Activated CD4-positive, alpha-beta memory T cell treated with anti-CD3 and anti-CD28 coated beads for 36 hours (primary cell): ENCODE measurements around the gene RNU1-3. TPM values are rescaled to one million over a fixed set of nuclear protein-coding genes. Genes with fewer than 3 reads are reported as not detected.
"Not testable (repeated sequence)": the region's sequence is repeated elsewhere in the genome, so short reads cannot be mapped to it uniquely, and the experiment has no call there.

ENCODE experiments used
- CTCF ChIA-PET: fragments of 350-600 bp; sonication (Branson Sonifier 250); formaldehyde crosslinking; loops from one replicate; lab custom pipeline; 2021; ENCODE audit warnings: antibody characterized with exemption, inconsistent platforms; lab: Charles Lee
- POLR2A ChIA-PET: fragments of 350-600 bp; sonication (Branson Sonifier 250); formaldehyde crosslinking; loops from one replicate; lab custom pipeline; 2021; ENCODE audit warnings: antibody characterized with exemption; lab: Charles Lee
- DNase-seq: peaks from one replicate; pipeline ENCODE4 v3.0.0-alpha.2; 2020
- H3K27ac Mint-ChIP-seq: one replicate; pipeline ENCODE4 v1.8.0; 2021; ENCODE audit warnings: mixed read lengths
- H3K27me3 Mint-ChIP-seq: one replicate; pipeline ENCODE4 v1.8.0; 2021; ENCODE audit warnings: mixed read lengths
- H3K36me3 Mint-ChIP-seq: one replicate; pipeline ENCODE4 v1.8.0; 2021; ENCODE audit warnings: mixed read lengths
- H3K4me1 Mint-ChIP-seq: one replicate; pipeline ENCODE4 v1.8.0; 2021; ENCODE audit warnings: low read depth, mixed read lengths
- H3K4me3 Mint-ChIP-seq: one replicate; pipeline ENCODE4 v1.8.0; 2021; ENCODE audit warnings: mild to moderate bottlenecking, mixed read lengths
- H3K9me3 Mint-ChIP-seq: one replicate; pipeline ENCODE4 v1.8.0; 2021; ENCODE audit warnings: mixed read lengths
- intact Hi-C: fragments of 100-400 bp; cut with micrococcal nuclease; formaldehyde crosslinking; loops from one replicate; pipeline ENCODE4 v1.15.1; 2023
- total RNA-seq, 2 experiments: library from RNA; stranded (reverse); gene quantifications; one replicate each; pipeline ENCODE4 v1.2.3, GENCODE V29; 2021

The RNU1-3 gene
- total RNA-seq, 2 experiments from 2014 or later, result 1,390 to 1,409 TPM

DNA sequence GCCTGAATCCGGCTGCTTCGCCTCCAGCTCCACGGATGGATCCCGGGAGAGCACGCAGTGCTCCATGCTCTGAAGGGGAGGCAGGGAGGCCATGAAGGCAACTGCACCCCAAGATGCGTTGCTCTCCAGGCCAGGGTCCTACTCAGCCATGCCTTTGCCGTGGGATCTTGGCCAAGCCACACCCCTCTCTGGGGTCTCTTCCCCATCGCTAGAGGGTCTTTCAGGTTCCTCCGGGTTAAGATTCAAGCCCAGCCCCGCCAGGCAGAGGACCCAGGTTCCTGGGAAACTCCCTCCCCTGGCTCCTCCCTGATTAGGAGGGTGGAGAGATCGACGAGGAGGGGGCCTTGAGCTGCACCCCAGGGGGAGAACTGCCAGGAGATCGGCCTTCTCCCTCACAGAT is 37.3 kb upstream of the RNU1-3 start:
- H3K9me3 Mint-ChIP-seq, H3K27me3 Mint-ChIP-seq, H3K27ac Mint-ChIP-seq, intact Hi-C loops, H3K4me3 Mint-ChIP-seq, H3K36me3 Mint-ChIP-seq, POLR2A ChIA-PET, H3K4me1 Mint-ChIP-seq, DNase-seq: not testable (repeated sequence)
- CTCF ChIA-PET, result interaction anchor here (0.8 kb wide), 1 partner anchor 10 kb away, joined by 3 read pairs; no protein-coding TSS in a partner anchor

DNA sequence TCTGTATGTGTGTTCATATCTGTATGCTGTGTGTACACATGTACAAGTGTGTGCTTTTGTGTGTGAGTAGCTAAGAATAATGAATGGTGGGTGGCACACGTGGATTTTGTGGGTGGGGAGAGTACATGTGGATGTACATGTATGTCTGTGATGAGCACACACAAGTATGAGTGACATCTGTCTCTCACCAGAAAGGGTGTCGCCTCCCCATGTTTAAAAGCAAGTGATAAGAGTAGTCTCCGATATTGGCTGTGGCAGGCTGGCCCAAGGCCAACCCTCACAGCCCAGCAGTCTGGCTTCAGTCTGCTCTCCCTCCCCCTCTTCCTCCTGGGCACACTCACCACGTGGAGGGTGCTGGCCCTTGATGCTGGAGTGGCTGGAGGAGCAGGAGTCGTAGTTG is 36.9 kb upstream of the RNU1-3 start:
- POLR2A ChIA-PET, H3K4me1 Mint-ChIP-seq, H3K36me3 Mint-ChIP-seq, H3K9me3 Mint-ChIP-seq, H3K27ac Mint-ChIP-seq, H3K27me3 Mint-ChIP-seq, DNase-seq, H3K4me3 Mint-ChIP-seq, intact Hi-C loops: not testable (repeated sequence)
- CTCF ChIA-PET, result interaction anchor here (1.3 kb wide), 1 partner anchor 10 kb away, joined by 3 read pairs; no protein-coding TSS in a partner anchor

DNA sequence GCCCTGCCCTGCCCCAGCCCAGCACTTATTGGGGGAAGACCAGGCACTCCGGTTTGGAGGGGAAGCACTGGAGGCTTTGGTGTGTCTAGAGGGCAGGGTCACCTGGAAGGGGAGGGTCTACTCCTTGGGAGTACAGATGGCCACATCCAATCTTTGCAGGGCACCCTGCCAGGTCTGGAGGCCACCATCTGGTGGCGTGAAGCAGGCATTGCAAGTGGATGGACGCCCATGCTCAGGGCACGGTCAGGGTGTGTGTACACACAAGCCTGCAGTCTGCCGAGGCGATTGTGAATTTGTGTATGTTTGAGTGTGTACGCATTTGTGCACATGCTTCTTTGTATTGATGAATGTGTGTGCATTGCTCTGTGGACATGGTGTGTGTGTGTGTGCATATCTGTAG is 36.4 kb upstream of the RNU1-3 start:
- DNase-seq, H3K9me3 Mint-ChIP-seq, H3K4me1 Mint-ChIP-seq, H3K27ac Mint-ChIP-seq, intact Hi-C loops, H3K4me3 Mint-ChIP-seq, H3K36me3 Mint-ChIP-seq, POLR2A ChIA-PET: not testable (repeated sequence)
- peaks cover 10% of the 10 kb centered on the region for H3K27me3 Mint-ChIP-seq
- CTCF ChIA-PET, result interaction anchor here (1.1 to 1.5 kb wide), 4 partner anchors 9 to 25 kb away, joined by 3 to 5 read pairs (median 4); no protein-coding TSS in a partner anchor

DNA sequence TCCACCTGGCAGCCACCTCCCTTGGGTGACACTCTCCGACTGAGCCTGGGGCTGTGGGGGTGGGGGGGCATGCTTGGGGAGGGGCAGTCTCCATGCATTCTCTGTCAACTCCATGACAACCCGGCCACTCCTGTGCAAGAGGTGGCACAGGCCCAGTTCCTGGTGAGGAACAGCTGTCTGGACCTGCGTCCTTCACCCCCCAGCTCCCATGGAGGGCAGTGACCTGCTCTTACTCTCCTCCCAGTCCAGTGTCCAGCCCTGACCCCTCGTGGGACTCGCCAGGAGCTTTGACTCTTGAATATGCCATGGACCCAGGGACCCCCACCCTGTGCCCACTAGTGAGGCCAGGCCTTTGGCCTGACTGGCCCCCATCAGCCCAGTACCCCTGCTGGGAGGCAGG is 35.5 kb upstream of the RNU1-3 start:
- DNase-seq, H3K27ac Mint-ChIP-seq, H3K9me3 Mint-ChIP-seq, H3K36me3 Mint-ChIP-seq, H3K4me3 Mint-ChIP-seq, H3K4me1 Mint-ChIP-seq, intact Hi-C loops, POLR2A ChIA-PET: not testable (repeated sequence)
- peaks cover 11% of the 10 kb centered on the region for H3K27me3 Mint-ChIP-seq
- CTCF ChIA-PET, result interaction anchor here (1.1 to 1.5 kb wide), 5 partner anchors 8 to 24 kb away, joined by 3 to 5 read pairs (median 3); no protein-coding TSS in a partner anchor

DNA sequence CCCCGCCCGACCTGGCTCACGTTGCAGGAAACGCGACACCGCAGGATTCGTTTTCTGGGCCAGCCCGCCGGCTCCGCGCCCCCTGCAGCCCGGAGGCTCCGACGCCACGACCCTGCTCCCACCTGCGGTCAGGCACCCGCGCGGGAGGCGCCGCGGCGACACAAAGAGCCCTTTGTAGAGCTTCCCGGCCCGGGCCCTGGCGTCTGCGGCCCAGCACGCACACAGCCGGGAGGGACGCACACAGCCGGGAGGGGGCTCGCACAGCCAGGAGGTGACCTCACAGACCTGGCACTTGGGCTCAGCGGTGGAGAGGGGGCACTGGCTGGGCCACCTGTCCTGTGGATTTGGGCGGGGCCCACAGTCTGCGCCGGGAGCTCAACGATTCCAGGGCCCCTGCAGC is 34.4 kb upstream of the RNU1-3 start:
- H3K36me3 Mint-ChIP-seq, DNase-seq, intact Hi-C loops, H3K4me1 Mint-ChIP-seq, H3K27ac Mint-ChIP-seq, H3K9me3 Mint-ChIP-seq, CTCF ChIA-PET, H3K4me3 Mint-ChIP-seq: not testable (repeated sequence)
- POLR2A ChIA-PET, result interaction anchor here (0.9 kb wide), 1 partner anchor 26 kb away, joined by 4 read pairs; no protein-coding TSS in a partner anchor
- H3K27me3 Mint-ChIP-seq, result peaks cover 13% of the 10 kb centered on the region

DNA sequence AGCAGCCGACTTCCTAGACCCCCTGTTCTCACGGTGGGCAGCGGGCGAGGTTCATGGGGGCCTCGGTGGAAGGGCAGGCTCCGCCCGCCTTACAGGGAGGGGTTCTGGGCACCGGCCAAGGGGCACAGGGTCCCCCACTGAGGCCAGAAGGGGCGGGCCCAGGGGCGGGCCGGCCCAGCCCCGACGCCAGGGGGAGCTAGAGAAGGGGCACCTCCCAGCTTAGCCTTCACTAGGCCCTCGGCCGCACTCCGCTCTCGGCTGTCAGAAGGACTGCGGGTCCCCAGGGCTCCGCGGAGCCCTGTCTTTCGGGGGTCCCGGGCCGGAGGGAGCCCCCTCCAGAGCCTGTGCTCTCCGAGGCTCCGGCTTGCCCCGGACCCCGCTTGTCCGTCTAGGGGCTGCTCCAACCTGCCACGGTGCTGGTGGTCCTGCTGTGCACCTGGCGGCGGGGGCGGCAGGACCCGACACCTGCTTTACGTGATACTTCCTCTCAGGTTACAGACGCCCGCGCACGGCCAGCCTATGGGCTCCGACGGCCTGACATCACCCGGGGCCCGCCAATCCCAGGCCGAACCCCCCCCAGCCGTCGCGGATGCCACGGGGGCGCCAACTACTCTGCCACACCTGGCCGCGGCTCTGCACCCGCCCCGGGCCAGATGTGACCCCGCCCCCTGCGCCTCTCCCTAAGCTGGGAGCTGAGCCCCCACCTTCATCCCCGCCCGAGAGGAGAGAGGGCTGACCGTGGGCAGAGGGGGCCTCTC is 33.6 kb upstream of the RNU1-3 start:
- CTCF ChIA-PET, result interaction anchor here (1.4 kb wide), 1 partner anchor 84 kb away, joined by 3 read pairs; no protein-coding TSS in a partner anchor
- not testable (repeated sequence) for H3K4me3 Mint-ChIP-seq
- H3K27me3 Mint-ChIP-seq, result peaks cover 13% of the 10 kb centered on the region

DNA sequence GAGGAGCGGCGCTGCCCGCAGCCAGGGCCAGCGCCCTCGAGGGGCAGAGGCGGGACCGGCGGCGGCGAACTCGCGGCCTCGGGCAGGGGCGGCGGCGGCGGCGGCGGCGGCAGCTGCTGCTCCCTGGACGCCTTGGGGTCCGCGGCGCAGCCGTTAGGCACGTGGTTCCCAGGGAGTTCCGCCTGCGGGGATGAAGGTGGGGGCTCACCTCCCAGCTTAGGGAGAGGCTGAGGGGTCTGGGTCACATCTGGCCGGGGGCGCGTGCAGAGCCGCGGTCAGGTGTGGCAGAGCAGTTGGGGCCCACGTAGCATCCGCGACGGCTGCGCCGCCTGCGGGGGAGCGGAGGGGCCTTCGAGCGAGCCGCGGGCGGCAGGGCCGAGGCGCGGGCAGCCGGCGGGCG is 32.7 kb upstream of the RNU1-3 start:
- intact Hi-C loops, H3K4me1 Mint-ChIP-seq, POLR2A ChIA-PET, H3K4me3 Mint-ChIP-seq, H3K9me3 Mint-ChIP-seq, H3K27ac Mint-ChIP-seq, H3K36me3 Mint-ChIP-seq, DNase-seq: not testable (repeated sequence)
- CTCF ChIA-PET, result interaction anchor here (1.4 kb wide), 1 partner anchor 83 kb away, joined by 3 read pairs; no protein-coding TSS in a partner anchor
- peaks cover 14% of the 10 kb centered on the region for H3K27me3 Mint-ChIP-seq

More for the DNA sequence above, 33.6 kb upstream of the RNU1-3 start:
- DNase-seq, intact Hi-C loops, H3K4me1 Mint-ChIP-seq, POLR2A ChIA-PET, H3K36me3 Mint-ChIP-seq, H3K27ac Mint-ChIP-seq, H3K9me3 Mint-ChIP-seq: not testable (repeated sequence)

DNA sequence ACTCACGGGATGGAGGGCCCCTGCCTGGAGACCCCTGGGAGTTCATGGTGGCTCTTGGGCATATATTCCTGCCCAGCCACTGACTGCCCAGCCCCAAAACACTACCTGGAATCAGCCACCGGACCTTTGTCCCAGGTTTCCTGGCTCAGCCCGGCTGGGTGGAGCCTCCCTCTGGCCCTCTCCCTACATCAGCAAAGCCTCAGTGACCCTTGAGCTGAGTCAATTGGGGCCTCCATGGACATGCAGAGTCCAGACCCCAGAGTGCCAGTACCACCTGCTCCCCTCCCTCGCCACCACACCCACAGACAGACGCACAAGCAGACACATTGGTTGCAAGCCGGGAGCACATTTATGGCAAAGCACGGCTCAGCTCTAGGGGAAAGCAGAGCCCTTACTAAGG is 30.4 kb upstream of the RNU1-3 start:
- DNase-seq, H3K27ac Mint-ChIP-seq, H3K4me1 Mint-ChIP-seq, H3K4me3 Mint-ChIP-seq, POLR2A ChIA-PET, intact Hi-C loops, H3K27me3 Mint-ChIP-seq, H3K9me3 Mint-ChIP-seq, H3K36me3 Mint-ChIP-seq: not testable (repeated sequence)
- CTCF ChIA-PET, result interaction anchor here (4.7 kb wide), 1 partner anchor 11 kb away, joined by 25 read pairs; no protein-coding TSS in a partner anchor

DNA sequence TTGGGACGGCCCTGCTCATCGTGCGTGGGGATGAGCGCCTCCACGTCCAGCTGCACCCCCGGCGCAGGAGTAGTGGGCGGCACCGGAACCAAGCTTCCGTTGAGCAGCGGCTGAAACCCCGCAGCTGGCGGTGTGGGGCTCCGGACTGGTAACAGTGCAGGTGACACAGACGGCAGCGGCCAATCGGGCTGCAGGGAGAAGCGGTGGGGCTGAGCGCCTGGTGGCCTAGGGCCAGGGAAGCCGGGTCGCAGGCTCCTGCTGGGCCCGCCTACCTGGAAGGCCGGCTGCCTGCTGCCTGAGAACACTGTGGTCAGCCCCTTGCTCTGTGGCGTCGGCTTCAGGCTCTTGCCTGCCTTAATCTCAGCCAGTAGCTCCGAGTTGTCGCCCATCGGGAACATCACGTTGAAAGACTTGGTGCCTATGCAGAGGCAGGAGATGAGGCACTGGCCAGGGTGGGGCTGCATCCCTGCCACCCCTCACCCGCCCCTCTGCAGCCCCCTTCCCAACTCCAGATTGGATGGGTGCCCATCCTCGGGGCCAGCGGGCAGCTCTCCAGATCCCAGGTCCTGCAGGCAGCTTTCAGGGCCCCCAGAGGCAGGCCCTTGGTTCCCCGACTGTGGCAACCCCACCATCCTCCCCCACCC is 29.9 kb upstream of the RNU1-3 start:
- H3K4me1 Mint-ChIP-seq, POLR2A ChIA-PET, H3K36me3 Mint-ChIP-seq, H3K4me3 Mint-ChIP-seq, DNase-seq, intact Hi-C loops, H3K27ac Mint-ChIP-seq, H3K9me3 Mint-ChIP-seq, H3K27me3 Mint-ChIP-seq: not testable (repeated sequence)
- CTCF ChIA-PET, result interaction anchor here (4.7 kb wide), 1 partner anchor 11 kb away, joined by 25 read pairs; no protein-coding TSS in a partner anchor

DNA sequence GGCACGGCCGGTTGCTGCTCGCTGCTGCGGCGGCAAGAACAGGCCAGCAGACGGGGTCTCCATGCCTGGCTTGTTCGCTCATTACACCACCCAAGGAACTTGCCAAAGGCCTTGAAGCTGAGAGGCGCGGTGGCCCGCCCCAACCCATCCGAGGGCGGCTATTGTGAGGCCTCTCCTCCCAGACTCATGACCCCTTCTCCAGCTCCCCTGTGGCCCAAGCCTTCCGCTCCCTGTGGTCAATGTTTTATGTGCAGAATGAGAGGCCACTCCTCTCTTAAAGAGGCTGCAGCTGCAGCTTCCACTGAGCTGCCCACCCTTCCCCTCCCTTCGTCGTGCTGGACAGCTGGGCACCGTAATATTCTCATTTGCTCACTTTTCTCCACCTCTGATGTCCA is 27.6 kb upstream of the RNU1-3 start:
- H3K27ac Mint-ChIP-seq, POLR2A ChIA-PET, intact Hi-C loops, H3K4me3 Mint-ChIP-seq, H3K4me1 Mint-ChIP-seq, DNase-seq, H3K36me3 Mint-ChIP-seq, H3K27me3 Mint-ChIP-seq, H3K9me3 Mint-ChIP-seq: not testable (repeated sequence)
- CTCF ChIA-PET, result interaction anchor here (1.1 to 4.7 kb wide), 4 partner anchors 9 to 22 kb away, joined by 3 to 25 read pairs (median 3); no protein-coding TSS in a partner anchor

DNA sequence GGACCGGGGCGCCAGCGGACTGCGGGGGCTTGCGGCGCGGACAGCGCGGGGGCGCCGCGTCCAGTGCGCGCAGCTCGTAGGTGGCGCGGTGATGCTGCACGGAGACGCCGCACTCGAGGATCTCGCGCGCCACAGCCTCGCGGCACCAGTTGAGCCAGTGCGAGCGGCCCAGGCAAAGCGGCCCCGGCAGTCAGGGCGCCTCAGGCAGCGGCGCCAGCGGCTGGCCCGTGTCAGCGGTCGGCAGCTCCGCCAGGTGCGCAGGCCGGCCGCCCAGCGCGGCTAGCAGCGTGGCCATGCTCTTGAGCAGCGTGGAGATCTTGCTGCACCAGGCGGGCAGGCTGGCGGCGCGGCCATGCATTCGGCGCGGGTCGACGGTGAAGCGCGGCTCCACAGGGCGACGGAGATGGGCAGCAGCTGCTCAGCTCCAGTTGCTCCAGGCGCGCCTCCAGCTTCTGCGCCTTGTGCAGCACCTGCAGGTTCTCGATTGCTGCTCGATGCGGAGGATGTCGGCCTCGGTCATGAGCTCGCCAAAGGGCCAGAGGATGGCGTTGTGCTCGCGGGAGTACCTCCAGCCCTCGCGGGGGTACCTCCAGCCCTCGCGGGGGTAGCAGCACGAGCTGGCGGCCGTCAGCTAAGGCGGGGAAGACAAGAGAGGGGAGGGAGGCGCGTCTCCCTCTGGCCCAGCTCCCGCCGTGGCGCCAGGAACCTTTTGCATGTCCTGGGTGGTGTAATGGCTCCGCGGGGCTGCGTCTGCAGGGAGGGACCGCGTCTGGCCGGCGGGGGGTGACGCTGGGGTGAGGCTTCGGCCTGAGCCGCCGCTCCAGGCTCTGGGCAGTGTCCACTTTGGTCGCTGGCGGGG is 26.9 kb upstream of the RNU1-3 start:
- H3K36me3 Mint-ChIP-seq, DNase-seq, H3K4me1 Mint-ChIP-seq, H3K4me3 Mint-ChIP-seq, H3K27ac Mint-ChIP-seq, POLR2A ChIA-PET, H3K27me3 Mint-ChIP-seq, H3K9me3 Mint-ChIP-seq, intact Hi-C loops: not testable (repeated sequence)
- CTCF ChIA-PET, result interaction anchor here (1.1 to 4.7 kb wide), 4 partner anchors 9 to 23 kb away, joined by 3 to 25 read pairs (median 3); no protein-coding TSS in a partner anchor
